Sigmoid colon (tissue), 4 donors: ENCODE data around the gene PLCD1.
A peak's percentile ranks its signal among the peaks of the same experiment; 100 is the strongest.

Source experiments
- EP300 ChIP-seq, 4 donors: sonication (generic); formaldehyde crosslinking; IDR thresholded peaks; one replicate each; pipeline ENCODE4 v1.6.1; 2017; ENCODE audit warnings: antibody characterized with exemption in 4 of 4
- POLR2AphosphoS5 ChIP-seq, 4 donors: sonication (generic); formaldehyde crosslinking; IDR thresholded peaks; one replicate each; pipeline ENCODE4 v1.6.1; 2017; ENCODE audit warnings: antibody characterized with exemption in 4 of 4
- TF ChIP-seq, protein P1 (sequence below), 4 experiments: fragments of 450-650 bp in 3 of 4; fragments of 200-600 bp in 1 of 4; IDR thresholded peaks; one replicate each; pipeline ENCODE4 v1.5.1; 2016 to 2019; ENCODE audit warnings: antibody characterized with exemption in 4 of 4, mild to moderate bottlenecking in 3 of 4, moderate library complexity in 2 of 4

DNA sequence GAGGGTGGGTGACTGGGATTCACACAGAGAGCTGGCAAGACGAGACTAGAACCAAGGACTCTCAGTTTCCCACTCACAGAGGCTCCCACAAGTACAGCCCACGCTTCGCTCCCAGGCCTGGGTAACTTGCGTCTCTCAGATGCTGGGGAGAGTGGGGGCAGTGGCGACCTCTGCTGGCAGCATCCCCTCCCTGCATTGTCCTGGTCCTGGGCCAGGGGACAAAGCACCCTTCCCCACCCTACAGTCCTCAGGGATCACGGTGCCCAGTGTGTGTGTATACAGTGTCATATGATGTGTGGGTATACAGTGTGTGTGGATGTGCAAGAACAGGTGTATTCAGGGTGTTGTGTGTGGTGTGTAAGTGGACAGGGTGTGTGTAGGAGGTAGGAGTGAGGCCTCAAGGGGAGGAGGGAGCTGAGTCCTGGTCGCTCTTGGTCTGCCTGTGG is 26.0 kb downstream of the PLCD1 start:
- TF ChIP-seq, protein P1, sequence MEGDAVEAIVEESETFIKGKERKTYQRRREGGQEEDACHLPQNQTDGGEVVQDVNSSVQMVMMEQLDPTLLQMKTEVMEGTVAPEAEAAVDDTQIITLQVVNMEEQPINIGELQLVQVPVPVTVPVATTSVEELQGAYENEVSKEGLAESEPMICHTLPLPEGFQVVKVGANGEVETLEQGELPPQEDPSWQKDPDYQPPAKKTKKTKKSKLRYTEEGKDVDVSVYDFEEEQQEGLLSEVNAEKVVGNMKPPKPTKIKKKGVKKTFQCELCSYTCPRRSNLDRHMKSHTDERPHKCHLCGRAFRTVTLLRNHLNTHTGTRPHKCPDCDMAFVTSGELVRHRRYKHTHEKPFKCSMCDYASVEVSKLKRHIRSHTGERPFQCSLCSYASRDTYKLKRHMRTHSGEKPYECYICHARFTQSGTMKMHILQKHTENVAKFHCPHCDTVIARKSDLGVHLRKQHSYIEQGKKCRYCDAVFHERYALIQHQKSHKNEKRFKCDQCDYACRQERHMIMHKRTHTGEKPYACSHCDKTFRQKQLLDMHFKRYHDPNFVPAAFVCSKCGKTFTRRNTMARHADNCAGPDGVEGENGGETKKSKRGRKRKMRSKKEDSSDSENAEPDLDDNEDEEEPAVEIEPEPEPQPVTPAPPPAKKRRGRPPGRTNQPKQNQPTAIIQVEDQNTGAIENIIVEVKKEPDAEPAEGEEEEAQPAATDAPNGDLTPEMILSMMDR (IDR thresholded peaks at IDR 0.05): peak; percentile 51 to 86 (median 70)
- TF ChIP-seq POLR2AphosphoS5 (IDR thresholded peaks at IDR 0.05) (no peak), EP300 (IDR thresholded peaks at IDR 0.05) (no peak)
